ENCODE data around the gene TMC7. TPM values are rescaled to one million over a fixed set of nuclear protein-coding genes. Genes with fewer than 3 reads are reported as not detected.

The TMC7 gene
- total RNA-seq, 2 experiments from 2014 or later = not detected

Other genes with a start within 250 kb of the TMC7 start
- gene RPS15A, start 193.6 kb upstream of the TMC7 start, total RNA-seq = 1,000 to 10,000 TPM; 1,594 to 1,602 TPM
- gene ARL6IP1, start 182.4 kb upstream of the TMC7 start, total RNA-seq = 100 to 1,000 TPM; 234 to 240 TPM
- 100 to 1,000 TPM; 123 to 127 TPM for gene SMG1, start 57.5 kb upstream of the TMC7 start, total RNA-seq
- 10 to 100 TPM; 16.3 to 16.8 TPM for gene COQ7, start 83.7 kb downstream of the TMC7 start, total RNA-seq
- 1 to 10 TPM; 2.3 TPM for gene ITPRIPL2, start 130.0 kb downstream of the TMC7 start, total RNA-seq
- gene SYT17, start 184.3 kb downstream of the TMC7 start, total RNA-seq = not detected

Data from activated CD8-positive, alpha-beta T cell treated with anti-CD3 and anti-CD28 coated beads, Interleukin-2, amount 10 ng/mL, durations not matched to agents 7 days and 5 days (primary cell).